K562 (cell line): ENCODE results near the gene ANKMY2. TPM values are rescaled to one million over a fixed set of nuclear protein-coding genes. Genes with fewer than 3 reads are reported as not detected.

Experiments used
- BDP1 ChIP-seq: IDR thresholded peaks from 3 replicates; pipeline ENCODE4 v1.6.1; 2011; ENCODE audit not compliant: insufficient read length, insufficient read depth
- HDAC2 ChIP-seq: fragments of 450-650 bp; IDR thresholded peaks from 2 replicates; pipeline ENCODE4 v1.6.1; 2016; ENCODE audit warnings: mild to moderate bottlenecking
- KLF1 ChIP-seq: fragments of 450-650 bp; IDR thresholded peaks from 2 replicates; pipeline ENCODE4 v1.6.1; 2016; ENCODE audit warnings: missing genetic modification characterization, missing compliant biosample characterization
- MEF2D ChIP-seq: conservative IDR thresholded peaks from 2 replicates; pipeline ENCODE4 v1.6.1; 2016; ENCODE audit warnings: low read depth, missing genetic modification characterization, missing compliant biosample characterization
- NELFE ChIP-seq: IDR thresholded peaks from 2 replicates; pipeline ENCODE4 v1.6.1; 2011; ENCODE audit warnings: mild to moderate bottlenecking; ENCODE audit not compliant: insufficient read depth, insufficient read length
- PHF21A ChIP-seq: fragments of 450-650 bp; IDR thresholded peaks from 2 replicates; pipeline ENCODE4 v1.6.1; 2017; ENCODE audit warnings: low read depth, borderline replicate concordance
- RBFOX2 ChIP-seq: fragments of 200-400 bp; formaldehyde crosslinking; IDR thresholded peaks from 2 replicates; pipeline ENCODE4 v1.6.1; 2017; ENCODE audit warnings: low read depth, mild to moderate bottlenecking, low read length, moderate library complexity
- ZFX ChIP-seq: sonication (generic); formaldehyde crosslinking; IDR thresholded peaks from 2 replicates; pipeline ENCODE4 v1.8.0; 2022; ENCODE audit warnings: mild to moderate bottlenecking, missing genetic modification reagents, moderate library complexity
- ZNF134 ChIP-seq: fragments of 250-450 bp; sonication (Bioruptor Pico); conservative IDR thresholded peaks from 2 replicates; pipeline ENCODE4 v1.4.0; 2020
- ZNF217 ChIP-seq: sonication (generic); formaldehyde crosslinking; IDR thresholded peaks from 2 replicates; pipeline ENCODE4 v1.8.0; 2022; ENCODE audit warnings: mild to moderate bottlenecking, missing genetic modification reagents
- ZNF347 ChIP-seq: fragments of 450-650 bp; formaldehyde crosslinking; IDR thresholded peaks from 2 replicates; pipeline ENCODE4 v1.4.0; 2020; ENCODE audit warnings: low read depth, mild to moderate bottlenecking, moderate library complexity
- ZNF584 ChIP-seq: fragments of 200-800 bp; sonication (Bioruptor generic); IDR thresholded peaks from 2 replicates; pipeline ENCODE4 v1.6.1; 2016; ENCODE audit warnings: low read depth, mild to moderate bottlenecking, missing genetic modification characterization, missing compliant biosample characterization
- ZNF696 ChIP-seq: fragments of 250-450 bp; sonication (Bioruptor Pico); conservative IDR thresholded peaks from 2 replicates; pipeline ENCODE4 v1.4.0; 2020; ENCODE audit warnings: mild to moderate bottlenecking, moderate library complexity
- ZNF75A ChIP-seq: fragments of 450-650 bp; formaldehyde crosslinking; IDR thresholded peaks from 2 replicates; pipeline ENCODE4 v1.4.0; 2020; ENCODE audit warnings: mild to moderate bottlenecking
- ZNF766 ChIP-seq: fragments of 200-800 bp; sonication (Bioruptor generic); conservative IDR thresholded peaks from 2 replicates; pipeline ENCODE4 v1.6.1; 2016; ENCODE audit warnings: missing genetic modification characterization, missing compliant biosample characterization
- polyA plus RNA-seq, 8 experiments: library from polyadenylated mRNA; depleted of rRNA in 4 of 8; stranded (reverse) in 5 of 8; unstranded in 3 of 8; fragments of >200 nt; fragmentation: Nextera tagmentation in 2 of 8; fragmentation: Illumina TruSeq in 1 of 8; extraction: Ambion mirVana in 2 of 8; extraction: Trizol in 1 of 8; gene quantifications; 2 replicates each; pipeline versions ENCODE4 v1.2.1 to v1.2.3, GENCODE V29; 2011 to 2014; ENCODE audit warnings: inconsistent platforms in 1 of 8, missing spikeins in 1 of 8
- total RNA-seq, 7 experiments: library from RNA; depleted of rRNA in 6 of 7; stranded (reverse); fragments of >200 nt in 6 of 7; fragmentation: Illumina TruSeq in 2 of 7; extraction: Trizol in 2 of 7; gene quantifications; 2 replicates each; pipeline versions ENCODE4 v1.2.1 to v1.2.3, GENCODE V29; 2011 to 2021; ENCODE audit warnings: low replicate concordance in 1 of 7
- TF ChIP-seq, protein P1 (sequence below), 2 experiments: fragments of 450-650 bp; formaldehyde crosslinking in 1 of 2; IDR thresholded peaks; 2 replicates each; pipeline versions ENCODE4 v1.4.0 to v1.6.1; 2014 to 2020; ENCODE audit warnings: mild to moderate bottlenecking in 2 of 2, borderline replicate concordance in 1 of 2, low read depth in 1 of 2
- TF ChIP-seq, protein P2 (sequence below): fragments of 250-450 bp; sonication (Bioruptor Pico); IDR thresholded peaks from 2 replicates; pipeline ENCODE4 v1.8.0; 2022; ENCODE audit warnings: inconsistent platforms, mild to moderate bottlenecking, moderate library complexity, borderline replicate concordance
- TF ChIP-seq, protein P3 (sequence below): fragments of 250-450 bp; sonication (Bioruptor Pico); IDR thresholded peaks from 2 replicates; pipeline ENCODE4 v1.5.0; 2021

Gene ANKMY2
- total and polyA plus RNA-seq, 9 of the 15 experiments (the other 6 are each of a cell fraction or from before 2014, with no cell fraction given), result 38.9 to 71.5 (median 48.8) TPM

DNA sequence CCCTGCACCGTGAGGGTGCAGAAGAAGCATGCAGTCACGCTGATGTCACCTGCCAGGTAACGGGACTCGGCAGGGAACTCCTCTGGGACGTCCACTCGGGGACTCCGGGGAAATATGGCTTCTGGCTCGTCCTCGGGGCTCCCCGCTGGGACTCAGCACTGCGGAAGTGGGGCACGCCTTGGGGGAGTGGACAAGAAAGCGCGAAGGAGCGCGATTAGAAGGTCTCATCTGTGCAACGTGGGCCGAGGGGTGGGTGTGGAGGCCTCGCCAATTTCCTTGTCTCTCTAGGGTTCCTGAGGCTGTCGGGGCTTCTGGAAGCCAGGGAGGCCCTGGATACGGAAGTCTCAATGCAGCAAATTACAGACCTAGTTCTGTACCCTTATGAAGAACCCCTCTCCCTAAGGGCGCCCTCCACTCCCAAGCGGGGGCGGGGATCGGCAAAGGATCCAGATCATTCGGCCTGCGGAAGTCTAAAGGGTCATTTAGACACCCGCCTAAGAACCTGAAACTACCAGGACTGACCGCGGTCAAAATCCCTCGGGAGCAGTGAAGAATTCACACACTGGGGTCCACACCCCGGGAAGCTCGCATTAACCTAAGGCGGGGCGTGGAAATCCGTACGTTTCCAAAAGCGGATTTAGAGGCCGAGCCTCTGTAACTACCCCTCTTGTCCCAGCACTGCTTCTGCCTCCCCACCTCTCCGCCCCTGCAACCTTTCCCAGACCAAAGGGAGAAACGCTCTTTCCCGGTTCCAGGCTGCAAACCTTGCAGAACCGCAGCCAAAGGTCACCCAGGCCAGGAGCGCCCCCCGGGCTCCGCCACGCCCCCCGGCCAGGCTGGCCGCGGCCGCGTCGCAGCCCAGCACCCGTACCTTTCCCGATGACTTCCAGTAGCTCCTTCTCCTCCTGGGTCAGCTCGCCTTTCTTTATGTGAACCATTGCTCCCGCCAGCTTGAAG lies 640 bp downstream of the ANKMY2 start (continued):
- TF ChIP-seq, protein P1, sequence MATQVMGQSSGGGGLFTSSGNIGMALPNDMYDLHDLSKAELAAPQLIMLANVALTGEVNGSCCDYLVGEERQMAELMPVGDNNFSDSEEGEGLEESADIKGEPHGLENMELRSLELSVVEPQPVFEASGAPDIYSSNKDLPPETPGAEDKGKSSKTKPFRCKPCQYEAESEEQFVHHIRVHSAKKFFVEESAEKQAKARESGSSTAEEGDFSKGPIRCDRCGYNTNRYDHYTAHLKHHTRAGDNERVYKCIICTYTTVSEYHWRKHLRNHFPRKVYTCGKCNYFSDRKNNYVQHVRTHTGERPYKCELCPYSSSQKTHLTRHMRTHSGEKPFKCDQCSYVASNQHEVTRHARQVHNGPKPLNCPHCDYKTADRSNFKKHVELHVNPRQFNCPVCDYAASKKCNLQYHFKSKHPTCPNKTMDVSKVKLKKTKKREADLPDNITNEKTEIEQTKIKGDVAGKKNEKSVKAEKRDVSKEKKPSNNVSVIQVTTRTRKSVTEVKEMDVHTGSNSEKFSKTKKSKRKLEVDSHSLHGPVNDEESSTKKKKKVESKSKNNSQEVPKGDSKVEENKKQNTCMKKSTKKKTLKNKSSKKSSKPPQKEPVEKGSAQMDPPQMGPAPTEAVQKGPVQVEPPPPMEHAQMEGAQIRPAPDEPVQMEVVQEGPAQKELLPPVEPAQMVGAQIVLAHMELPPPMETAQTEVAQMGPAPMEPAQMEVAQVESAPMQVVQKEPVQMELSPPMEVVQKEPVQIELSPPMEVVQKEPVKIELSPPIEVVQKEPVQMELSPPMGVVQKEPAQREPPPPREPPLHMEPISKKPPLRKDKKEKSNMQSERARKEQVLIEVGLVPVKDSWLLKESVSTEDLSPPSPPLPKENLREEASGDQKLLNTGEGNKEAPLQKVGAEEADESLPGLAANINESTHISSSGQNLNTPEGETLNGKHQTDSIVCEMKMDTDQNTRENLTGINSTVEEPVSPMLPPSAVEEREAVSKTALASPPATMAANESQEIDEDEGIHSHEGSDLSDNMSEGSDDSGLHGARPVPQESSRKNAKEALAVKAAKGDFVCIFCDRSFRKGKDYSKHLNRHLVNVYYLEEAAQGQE (IDR thresholded peaks at IDR 0.05; ENCODE audit: borderline replicate concordance), result no peak
- TF ChIP-seq, protein P1 (CRISPR knock-in tag; IDR thresholded peaks at IDR 0.05; ENCODE audit: low read depth), result peak; percentile 32; the same call in 1 of the 2 replicates
- TF ChIP-seq ZNF217 (CRISPR knock-in tag) (no peak), RBFOX2 (peak; percentile 68), HDAC2 (peak; percentile 70), ZNF584 (CRISPR knock-in tag) (no peak), ZNF766 (no peak), ZFX (peak; percentile 80), MEF2D (no peak), ZNF134 (CRISPR knock-in tag) (no peak), NELFE (no peak), KLF1 (tag) (no peak; the same call in 1 of the 2 replicates), BDP1 (no peak), ZNF75A (CRISPR knock-in tag) (no peak), PHF21A (no peak), ZNF347 (no peak), ZNF696 (CRISPR knock-in tag) (no peak)
- TF ChIP-seq, protein P2, sequence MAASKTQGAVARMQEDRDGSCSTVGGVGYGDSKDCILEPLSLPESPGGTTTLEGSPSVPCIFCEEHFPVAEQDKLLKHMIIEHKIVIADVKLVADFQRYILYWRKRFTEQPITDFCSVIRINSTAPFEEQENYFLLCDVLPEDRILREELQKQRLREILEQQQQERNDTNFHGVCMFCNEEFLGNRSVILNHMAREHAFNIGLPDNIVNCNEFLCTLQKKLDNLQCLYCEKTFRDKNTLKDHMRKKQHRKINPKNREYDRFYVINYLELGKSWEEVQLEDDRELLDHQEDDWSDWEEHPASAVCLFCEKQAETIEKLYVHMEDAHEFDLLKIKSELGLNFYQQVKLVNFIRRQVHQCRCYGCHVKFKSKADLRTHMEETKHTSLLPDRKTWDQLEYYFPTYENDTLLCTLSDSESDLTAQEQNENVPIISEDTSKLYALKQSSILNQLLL (CRISPR knock-in tag), result no peak
- TF ChIP-seq, protein P3, sequence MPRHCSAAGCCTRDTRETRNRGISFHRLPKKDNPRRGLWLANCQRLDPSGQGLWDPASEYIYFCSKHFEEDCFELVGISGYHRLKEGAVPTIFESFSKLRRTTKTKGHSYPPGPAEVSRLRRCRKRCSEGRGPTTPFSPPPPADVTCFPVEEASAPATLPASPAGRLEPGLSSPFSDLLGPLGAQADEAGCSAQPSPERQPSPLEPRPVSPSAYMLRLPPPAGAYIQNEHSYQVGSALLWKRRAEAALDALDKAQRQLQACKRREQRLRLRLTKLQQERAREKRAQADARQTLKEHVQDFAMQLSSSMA (CRISPR knock-in tag), result no peak
